Iris pigment epithelial cell (primary cell): ENCODE data around the gene IFITM10.
"Not testable (repeated sequence)": the region's sequence is repeated elsewhere in the genome, so short reads cannot be mapped to it uniquely, and the experiment has no call there.

Experiments used
- DNase-seq: peaks from one replicate; pipeline ENCODE4 v3.0.0-alpha.2; 2011; ENCODE audit warnings: low read depth

IFITM10 gene

GRCh38 chr11:1691878-1692707 lies 58.3 kb downstream of the IFITM10 start:
- no peak for DNase-seq

- DNase-seq: no peak
Observed at GRCh38 chr11:1691026-1691877, 59.1 kb downstream of the IFITM10 start.

- DNase-seq: no peak
Observed at GRCh38 chr11:1690167-1691025, 60.0 kb downstream of the IFITM10 start.

GRCh38 chr11:1689250-1690166 lies 60.9 kb downstream of the IFITM10 start:
- DNase-seq: not testable (repeated sequence)

GRCh38 chr11:1688336-1688947 lies 62.0 kb downstream of the IFITM10 start:
- DNase-seq: not testable (repeated sequence)

- not testable (repeated sequence) for DNase-seq
Observed at GRCh38 chr11:1686220-1686619, 64.2 kb downstream of the IFITM10 start.

- not testable (repeated sequence) for DNase-seq
Observed at GRCh38 chr11:1684886-1685874, 65.2 kb downstream of the IFITM10 start.

- DNase-seq: not testable (repeated sequence)
Observed at GRCh38 chr11:1683904-1684572, 66.4 kb downstream of the IFITM10 start.

GRCh38 chr11:1683216-1683615 lies 67.2 kb downstream of the IFITM10 start:
- DNase-seq: not testable (repeated sequence)
